Activated T-cell treated with anti-CD3 and anti-CD28 coated beads, Interleukin-2, amount 50 U/mL, for 48 hours (primary cell): ENCODE results near the gene ATG16L1.
"Not testable (repeated sequence)": the region's sequence is repeated elsewhere in the genome, so short reads cannot be mapped to it uniquely, and the experiment has no call there.

ENCODE experiments used
- DNase-seq, 2 experiments: peaks; one replicate each; pipeline ENCODE4 v3.0.0-alpha.2; 2020

The ATG16L1 gene

DNA sequence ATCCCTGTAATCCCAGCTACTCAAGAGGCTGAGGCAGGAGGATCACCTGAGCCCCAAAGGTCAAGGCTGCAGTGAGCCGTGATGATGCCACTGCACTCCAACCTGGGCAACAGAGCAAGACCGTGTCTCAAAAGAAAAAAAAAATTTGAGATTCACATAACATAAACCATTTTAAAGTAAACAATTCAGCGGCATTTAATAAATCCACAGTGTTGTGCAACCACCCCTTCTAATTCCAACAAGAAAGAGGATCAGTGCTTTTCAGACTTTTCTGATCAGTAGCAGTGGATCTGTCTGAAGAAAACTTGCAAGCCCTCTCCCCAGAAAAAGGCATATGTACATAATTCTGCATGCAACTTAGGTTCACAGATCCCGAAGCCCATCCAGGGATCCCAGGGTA lies 48.9 kb downstream of the ATG16L1 start:
- DNase-seq, result no peak

DNA sequence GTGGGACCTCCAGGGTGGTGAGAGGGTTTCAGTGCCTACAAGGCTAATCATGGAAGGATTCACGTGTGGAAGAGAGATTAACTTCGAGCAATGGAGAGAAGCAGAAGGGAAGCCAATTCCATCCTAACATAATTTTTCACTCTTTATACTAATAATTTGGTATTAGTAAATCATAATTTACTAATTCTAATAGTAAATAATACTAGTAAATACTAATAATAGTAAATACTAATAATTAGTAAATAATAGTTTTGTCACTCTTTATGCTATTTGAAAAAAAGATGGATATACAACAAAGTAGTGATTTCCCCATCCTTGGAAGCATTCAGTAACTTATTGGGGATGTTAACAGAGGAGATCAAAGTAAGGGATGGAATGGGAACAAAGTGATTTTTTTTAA lies 49.8 kb downstream of the ATG16L1 start:
- no peak for DNase-seq

DNA sequence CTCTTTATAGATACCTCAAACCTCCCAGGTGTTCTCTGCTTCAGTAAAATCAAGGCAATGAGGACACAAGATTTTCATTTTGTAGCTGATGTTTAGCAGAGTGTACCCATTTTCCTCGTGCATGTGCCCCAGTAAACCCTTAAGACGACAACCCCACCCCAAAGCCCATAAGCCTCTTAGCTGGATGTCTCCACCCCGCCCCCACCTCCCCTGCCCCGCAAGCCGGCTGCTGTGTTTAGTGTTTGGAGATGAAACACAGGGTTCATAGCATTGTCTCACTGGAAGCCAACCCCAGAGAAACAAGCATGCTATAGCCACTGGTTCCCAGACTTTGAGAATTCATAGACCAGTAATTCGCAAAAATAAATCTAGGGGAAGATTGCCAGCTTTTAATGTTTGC lies 50.3 kb downstream of the ATG16L1 start:
- DNase-seq, result no peak

DNA sequence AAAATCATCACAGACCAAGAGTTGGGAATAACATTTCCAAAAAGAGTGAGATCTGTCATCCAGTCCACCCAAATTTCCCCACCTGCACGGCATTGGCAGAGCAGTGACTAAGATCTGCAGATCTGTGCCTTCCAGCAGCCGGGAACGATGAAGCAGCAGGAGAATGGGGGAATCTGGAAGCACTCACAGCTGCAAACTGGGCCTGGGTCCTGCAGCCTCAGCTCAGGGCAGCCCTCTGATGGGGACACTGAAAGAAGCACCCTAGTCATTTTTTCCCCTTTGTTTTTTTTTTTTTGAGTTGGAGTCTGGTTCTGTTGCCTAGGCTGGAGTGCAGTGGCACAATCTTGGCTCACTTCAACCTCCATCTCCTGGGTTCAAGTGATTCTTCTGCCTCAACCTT lies 51.8 kb downstream of the ATG16L1 start:
- DNase-seq, result no peak

DNA sequence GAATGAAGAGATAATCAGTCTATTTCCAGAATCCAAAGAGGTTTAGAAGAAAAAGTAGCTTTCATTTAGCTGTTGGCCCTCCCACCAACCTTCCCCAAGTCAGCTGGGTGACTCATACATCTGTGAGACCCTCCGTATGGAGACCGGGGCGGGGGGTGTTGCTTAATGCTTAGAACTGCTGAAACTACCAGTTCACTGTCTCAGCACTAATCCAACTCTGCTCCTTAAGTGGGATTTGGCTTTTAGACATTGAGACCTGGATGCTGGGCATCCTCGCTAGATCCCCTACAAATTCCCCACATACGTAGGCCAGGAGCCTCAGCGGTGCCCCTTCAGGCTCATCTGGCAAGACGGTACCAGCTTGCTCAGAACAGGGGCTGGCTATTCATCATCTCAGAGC lies 56.1 kb downstream of the ATG16L1 start, which contains the start of gene SAG:
Gene SAG (plus strand): TSS at position 252 of the 400 bp plus-strand sequence. CDS start 1,374 bp downstream, outside the sequence.
- DNase-seq, result no peak

DNA sequence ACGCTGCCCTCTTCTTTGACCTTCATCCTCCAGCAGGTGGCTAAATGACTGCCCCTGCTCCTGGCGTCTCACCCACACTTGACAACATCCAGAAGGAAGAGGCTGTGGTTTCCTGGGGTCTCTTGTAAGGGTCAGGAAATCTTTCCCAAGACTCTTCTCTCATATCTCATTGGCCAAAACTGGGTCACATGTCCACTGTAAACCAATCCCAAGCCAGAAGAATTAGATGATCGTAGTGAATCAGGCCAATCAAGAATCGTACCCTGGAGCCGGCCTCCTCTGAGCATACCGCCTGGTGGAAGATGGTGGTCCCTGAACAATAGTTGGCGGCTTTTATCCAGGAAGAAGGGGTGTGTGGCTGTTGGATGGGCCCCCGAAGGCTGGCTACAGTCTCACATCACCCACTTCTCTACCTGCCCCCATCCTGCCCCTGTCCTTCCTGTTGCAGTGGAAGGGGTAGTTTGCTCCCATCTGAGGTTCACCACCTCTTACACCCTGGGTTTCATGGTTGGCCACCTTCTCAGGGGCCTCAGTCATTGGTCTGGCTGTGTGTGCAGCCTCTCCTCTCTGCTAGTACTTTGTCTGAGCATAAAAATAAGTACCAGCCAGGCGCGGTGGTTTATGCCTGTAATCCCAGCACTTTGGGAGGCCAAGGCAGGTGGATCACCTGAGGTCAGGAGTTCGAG lies 59.9 kb downstream of the ATG16L1 start:
- DNase-seq, result no peak

DNA sequence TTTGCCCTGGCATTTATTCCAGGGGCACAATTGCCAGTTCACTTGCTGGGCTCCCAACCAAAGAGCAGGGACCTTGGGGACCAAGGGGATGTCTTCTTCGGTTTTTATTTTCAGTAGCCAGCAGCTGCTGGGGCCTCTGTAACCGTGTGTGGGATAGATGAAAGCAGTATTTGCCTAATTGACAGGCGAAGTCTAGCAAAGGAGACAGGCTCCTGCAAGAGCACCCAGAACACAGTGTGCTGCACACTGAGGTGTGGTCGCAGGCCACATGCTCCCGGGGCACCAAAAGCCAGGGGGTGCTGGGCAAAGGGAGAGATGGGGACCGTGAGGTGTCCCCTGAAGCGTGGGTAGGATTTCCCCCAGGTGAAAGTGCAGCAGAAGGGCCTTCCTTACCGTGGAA lies 61.4 kb downstream of the ATG16L1 start:
- DNase-seq, result no peak

DNA sequence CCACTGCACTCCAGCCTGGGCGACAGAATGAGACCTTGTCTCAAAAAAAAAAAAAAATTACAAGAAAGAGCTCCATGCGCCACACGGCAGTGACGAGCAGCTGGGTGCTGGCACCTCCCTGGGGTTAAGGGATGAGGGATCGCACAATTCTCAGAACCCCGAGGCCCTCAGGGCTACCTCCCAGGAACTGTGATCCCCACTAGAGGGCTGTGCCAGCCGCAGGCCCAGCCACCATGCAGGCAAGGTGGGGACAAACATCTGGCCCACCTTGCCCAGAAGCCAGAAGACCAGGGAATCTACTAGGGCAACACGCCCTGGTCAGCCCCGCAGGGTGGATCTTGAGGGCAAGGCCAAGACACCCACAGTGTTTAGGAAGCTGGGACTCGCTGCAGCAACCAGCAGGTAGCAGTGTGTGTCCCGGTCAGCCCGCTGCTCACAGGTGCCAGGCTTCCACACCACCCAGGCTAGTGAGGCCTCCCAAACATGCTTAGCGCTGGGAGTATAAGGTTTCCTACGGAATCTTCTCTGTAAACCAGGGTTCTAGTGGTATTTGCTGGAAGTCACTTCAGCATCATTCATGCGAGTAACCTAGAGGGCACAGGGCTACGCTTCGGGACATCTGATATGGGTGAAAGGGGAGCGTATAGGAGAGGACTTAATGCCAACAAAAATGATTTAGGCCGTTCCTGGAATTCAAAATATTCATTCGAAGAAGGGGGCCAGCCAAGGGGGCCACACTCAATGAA lies 62.9 kb downstream of the ATG16L1 start:
- DNase-seq, result no peak

DNA sequence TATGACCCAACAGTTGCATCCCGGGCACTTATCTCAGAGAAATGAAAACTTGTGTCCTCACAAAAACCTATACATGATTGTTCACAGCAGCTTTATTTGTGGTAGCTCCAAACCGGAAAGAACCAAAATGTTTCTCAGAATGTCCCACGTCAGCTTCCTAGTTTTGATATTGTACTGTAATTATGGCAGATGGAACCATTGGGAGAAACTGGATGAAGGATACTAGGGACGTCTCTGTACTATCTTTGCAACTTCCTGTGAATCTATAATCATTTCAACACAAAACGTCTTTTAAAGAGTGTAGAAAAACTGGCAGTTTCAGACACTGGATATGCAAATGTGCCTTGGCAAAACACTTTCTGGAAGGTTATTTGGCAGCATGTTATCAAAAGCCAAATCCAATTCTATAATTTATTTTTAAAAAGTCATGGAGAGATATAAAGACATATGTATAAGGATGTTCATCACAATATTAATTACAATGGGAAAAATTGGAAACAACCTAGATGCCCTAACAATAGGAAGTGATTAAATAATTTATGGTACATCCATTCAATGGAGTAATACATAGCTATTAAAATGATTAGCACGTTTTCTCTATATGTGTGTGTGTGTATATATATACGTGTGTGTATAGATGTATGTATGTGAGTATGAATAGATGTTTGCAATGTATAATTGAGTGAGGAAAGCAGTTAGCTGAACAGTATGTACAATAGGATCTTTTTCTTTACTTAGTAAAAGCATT lies 65.9 kb downstream of the ATG16L1 start:
- no peak for DNase-seq

DNA sequence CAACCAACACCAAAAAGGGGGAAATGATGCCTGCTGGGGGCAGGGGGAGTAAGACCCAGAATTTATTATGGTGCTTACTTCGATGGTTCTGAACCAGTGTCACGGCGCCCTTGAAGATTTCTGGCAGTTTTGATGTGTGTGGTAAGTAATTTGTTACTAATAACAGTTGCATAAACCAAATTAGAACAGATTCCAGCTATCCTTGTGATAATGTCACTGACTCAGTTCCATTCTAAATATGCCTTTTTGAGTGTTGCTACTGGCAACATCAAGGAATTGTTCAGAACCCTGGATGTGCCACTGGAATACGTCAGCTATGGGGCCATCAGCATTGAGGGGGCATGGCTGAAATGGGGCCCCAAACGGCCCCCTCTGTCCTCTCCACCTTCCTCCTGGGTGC lies 67.8 kb downstream of the ATG16L1 start:
- no peak for DNase-seq

DNA sequence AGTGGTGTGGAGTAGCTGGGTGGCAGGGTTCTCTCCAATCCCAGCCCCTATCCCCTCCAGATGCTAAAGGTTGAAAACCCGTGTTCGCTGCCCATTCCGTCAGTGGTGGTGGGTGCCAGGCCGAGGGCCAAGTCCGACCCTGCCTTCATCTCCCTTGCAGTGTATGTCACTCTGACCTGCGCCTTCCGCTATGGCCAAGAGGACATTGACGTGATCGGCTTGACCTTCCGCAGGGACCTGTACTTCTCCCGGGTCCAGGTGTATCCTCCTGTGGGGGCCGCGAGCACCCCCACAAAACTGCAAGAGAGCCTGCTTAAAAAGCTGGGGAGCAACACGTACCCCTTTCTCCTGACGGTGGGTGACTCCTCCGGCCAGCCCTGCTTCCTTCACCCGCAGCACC lies 69.0 kb downstream of the ATG16L1 start:
- no peak for DNase-seq

DNA sequence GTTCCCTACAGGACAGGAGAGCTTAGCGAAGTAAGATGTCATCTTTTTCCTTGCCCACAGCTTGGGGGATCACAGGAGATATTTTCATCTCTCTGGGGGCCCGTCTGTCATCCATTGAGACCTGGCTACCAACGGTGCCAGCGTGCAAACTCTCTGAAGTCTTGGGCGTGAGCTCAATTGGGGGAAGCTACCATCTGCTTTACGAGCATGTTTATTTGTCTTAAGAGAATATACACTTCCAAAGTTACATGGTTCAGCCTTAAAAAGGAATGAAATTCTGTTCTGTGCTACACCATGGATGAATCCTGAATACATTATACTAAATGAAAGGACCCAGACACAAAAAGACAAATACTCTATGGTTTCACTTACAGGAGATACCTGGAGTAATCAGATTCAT lies 69.7 kb downstream of the ATG16L1 start:
- no peak for DNase-seq

DNA sequence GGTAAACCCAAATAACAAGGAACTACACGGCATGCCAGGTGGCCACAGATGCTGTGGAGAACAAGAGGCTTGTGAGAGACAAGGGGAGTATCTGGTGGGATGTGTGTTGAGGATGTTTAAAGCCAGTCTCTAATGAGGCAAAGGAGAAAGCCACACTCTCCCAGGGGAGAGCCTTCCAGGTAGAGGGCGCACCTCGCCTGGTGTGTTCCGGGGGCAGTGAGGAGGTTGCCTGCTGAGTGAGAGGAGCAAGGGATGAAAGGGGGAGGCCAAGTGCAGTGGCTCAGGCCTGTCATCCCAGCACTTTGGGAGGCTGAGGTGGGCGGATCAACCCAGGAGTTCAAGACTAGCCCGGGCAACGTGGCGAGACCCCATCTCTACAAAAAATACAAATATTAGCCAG lies 72.4 kb downstream of the ATG16L1 start:
- DNase-seq, result no peak

DNA sequence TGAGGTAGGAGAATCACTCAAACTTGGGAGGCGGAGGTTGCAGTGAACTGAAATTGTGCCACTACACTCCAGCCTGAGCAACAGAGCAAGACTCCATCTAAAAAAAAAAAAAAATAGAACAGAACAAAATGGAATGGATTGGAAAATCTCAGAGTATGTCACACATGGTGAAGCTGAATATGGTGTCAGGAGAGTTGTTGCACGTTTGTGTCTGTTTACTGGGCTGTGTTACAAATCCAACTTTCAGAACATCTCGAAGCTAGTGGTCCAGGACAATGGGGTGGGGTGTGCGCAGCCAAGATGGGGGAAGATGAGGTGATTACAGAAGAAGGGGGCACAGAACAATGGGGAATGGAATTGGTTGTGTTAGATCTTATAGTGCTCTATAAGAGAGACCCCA lies 73.8 kb downstream of the ATG16L1 start:
- no peak for DNase-seq

DNA sequence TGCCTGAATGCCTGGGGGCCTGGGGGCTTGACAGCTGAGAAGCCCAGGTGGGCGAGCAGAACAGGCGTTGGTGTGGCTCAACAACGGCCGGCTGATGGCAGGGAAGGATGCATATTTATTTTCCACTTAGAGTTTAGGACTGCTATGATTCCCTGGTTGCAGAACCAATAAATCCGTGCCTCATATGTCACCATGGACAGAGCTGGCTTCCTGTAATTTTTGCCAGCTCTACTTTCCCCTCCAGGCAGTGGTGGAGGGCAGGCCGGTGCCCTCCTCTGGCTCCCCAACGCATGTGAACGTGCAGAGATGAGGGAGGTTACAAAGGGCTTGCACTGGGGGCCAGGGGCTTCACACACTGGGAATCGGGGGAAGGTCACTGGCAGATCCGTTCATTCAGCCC lies 74.3 kb downstream of the ATG16L1 start:
- DNase-seq, result no peak

DNA sequence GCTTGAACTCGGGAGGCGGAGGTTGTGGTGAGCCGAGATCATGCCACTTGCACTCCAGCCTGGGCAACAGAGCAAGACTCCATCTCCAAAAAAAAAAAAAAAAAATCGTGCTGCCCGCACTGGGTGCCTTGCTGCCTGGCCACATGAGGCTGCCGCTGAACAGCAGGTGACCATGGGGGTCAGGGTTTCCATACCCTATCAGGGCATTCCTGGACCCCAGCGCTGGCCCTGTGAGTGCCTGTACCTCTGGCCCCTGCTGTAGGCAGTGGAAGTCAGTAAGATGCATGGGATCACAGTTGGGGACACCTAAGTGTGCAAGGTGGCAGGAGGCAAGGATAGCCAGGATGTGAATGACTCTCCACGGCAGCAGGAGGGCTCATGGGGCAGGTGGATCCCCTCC lies 75.0 kb downstream of the ATG16L1 start:
- DNase-seq, result no peak

DNA sequence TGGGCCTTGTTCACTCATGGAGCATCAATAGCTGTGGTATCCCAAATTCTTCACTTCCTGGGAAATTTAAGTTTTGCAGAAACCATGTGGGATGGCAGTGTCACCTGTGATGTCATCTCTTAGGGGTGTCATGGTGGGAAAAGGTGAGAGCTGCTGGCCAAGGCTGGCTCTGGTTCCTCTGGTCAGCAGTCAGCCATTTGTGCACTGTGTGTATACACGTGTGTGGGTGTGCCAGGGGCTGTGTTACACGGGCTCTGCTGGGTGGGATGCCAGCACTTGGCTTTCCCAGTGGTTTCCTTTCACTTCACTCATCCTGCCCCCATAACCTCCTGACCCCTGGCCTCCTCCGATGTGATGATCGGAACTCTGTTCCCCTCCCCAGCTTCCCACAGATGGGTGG lies 77.4 kb downstream of the ATG16L1 start:
- DNase-seq, result no peak

DNA sequence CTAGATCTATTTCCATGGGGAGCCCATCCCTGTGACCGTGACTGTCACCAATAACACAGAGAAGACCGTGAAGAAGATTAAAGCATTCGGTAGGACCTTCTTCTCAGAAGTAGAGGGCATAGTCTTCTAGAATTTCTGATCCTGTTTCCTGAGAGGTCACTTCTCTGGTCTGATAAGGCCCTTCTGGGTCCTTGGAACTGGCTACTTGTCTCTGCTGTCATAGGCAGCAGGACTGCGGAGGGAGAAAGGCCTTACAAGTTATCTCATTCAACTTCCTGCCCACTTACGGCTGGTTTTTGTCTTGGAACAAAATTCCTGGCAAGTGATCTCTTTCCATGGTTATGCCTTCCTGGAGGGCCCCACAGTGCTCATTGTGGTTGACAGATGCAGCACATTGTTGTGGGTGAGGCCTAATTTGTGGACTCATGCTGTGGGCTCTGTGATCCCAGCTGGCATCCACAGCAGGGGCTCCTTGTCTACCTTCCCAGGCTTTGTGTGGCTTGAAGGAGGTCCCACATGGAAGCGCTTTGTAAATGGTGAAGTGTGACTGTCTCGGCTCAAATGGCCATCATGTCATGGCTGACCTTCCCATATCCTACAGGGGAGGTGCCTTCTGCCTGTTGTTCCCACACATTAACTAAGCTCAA lies 78.1 kb downstream of the ATG16L1 start:
- no peak for DNase-seq

DNA sequence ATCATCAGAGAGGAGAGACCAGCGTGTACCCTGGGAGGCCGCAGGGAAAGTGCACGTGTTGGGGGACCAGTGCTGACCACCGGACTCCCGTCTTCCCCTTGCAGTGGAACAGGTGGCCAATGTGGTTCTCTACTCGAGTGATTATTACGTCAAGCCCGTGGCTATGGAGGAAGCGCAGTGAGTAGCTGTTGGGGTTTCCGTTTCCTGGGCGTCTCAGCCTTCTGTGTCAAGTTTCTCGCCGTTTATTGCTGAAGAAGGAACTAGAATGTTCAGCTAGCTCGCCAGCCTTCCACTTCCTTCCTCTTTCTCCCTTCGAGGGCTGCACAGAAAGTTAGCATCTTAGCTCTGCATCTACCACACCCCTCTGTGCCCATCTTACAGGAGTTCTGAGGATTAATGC lies 80.1 kb downstream of the ATG16L1 start:
- DNase-seq, result peak; percentile 67 to 71

DNA sequence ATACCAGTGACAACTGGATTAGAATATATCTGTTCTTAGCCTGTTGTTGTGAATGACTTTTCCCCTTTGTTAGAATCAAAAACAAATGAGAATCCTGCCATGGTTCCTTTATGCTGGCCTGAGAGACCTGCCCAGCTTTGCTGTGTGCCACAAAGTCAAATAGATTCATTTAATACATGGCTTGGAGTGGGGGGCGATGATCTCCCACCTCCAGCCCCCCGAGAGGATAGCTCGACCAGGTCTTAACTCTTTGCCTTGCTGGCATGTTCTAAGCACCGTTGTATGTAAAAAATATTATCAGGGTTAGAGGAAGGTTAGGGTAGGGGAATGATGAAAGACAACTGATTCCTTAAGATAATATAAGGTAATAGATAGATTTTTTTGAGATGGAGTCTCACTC lies 80.7 kb downstream of the ATG16L1 start:
- no peak for DNase-seq

DNA sequence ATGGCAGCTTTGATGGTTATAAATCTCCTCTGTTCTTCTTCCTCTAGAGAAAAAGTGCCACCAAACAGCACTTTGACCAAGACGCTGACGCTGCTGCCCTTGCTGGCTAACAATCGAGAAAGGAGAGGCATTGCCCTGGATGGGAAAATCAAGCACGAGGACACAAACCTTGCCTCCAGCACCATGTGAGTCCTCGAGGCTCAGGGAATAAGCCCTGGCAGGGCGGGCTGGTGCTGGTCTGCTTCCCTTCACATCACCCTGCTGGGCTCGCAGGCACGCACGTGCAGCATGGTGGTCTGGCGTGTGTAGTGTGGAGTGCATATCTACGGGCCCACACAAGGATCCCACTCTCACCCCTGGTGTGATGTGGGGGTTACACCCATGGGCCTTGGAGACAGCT lies 83.4 kb downstream of the ATG16L1 start:
- DNase-seq, result no peak

DNA sequence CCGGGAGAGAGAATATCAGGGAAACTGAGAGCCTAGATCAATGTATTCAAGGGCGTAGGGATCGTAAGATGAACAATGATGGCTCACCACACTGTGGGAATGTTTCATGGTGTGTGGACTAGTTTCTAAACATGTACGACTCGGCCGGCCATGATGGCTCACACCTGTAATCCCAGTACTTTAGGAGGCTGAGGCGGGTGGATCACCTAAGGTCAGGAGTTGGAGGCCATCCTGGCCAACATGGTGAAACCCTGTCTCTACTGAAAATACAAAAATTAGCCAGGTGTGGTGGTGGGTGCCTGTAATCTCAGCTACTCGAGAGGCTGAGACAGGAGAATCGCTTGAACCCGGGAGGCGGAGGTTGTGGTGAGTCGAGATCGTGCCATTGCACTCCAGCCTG lies 84.6 kb downstream of the ATG16L1 start:
- not testable (repeated sequence) for DNase-seq

DNA sequence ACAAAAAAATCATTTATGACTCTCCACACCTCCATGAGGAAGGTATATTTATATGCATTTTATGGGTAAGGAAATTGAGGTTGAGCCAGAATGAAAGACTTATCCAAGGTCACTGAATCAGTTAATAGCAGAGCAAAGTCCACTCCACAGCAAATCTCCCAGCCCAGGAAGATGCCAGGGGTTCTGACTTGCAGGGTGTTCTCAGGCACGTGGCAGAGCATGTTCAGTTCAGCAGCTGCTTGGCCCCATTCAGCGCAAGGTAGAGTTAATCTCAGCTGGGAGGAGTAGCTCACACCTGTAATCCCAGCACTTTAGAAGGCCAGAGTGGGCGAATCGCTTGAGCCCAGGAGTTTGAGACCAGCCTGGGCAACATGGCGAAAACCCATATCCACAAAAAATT lies 85.1 kb downstream of the ATG16L1 start:
- no peak for DNase-seq
